ENCODE measurements around the gene STXBP1. TPM values are rescaled to one million over a fixed set of nuclear protein-coding genes. Genes with fewer than 3 reads are reported as not detected.

Gene STXBP1
- total and polyA plus RNA-seq, 2 of the 13 experiments (the other 11 are each of a cell fraction or from before 2014, with no cell fraction given): 2.9 TPM

DNA sequence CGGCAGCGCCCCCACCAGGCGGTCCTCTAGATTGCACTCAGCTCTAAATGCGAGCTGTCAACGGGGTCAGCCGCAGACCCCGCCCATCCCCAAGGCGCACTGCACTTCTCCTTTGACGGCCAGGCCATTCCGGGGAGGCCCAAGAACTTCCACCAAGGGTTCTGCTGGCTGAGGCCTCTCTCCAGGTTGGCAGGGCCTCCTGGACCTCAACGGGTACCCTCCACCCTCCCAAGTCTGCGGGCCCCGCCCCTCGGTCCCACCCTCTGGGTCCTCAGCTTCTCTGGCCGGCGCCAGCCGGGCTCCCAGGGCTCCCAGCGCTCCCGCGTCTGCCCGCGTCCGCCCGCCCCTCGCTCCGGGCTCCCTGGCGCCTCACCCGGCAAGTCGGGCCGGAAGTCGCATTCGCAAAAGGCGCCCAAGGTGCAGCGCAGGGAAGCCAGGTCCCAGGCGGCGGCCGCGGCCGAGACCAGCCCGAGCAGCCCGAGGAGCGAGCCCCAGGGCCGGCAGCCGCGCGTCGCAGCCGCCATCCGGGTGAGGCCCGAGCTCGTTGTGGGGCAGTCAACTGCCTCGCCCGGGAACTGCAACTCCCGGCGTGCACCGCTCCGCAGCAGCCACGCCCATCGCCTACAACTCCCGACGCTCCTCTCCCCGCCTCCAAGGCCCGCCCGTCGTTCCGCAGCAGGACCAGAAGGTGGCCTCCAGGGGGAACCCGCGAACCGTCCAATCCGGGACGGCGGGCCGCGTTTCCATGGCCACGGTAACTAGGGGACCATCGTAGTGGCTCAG lies 122.9 kb downstream of the STXBP1 start, which contains the start of gene TOR2A (continued):
- TF ChIP-seq, protein P1, sequence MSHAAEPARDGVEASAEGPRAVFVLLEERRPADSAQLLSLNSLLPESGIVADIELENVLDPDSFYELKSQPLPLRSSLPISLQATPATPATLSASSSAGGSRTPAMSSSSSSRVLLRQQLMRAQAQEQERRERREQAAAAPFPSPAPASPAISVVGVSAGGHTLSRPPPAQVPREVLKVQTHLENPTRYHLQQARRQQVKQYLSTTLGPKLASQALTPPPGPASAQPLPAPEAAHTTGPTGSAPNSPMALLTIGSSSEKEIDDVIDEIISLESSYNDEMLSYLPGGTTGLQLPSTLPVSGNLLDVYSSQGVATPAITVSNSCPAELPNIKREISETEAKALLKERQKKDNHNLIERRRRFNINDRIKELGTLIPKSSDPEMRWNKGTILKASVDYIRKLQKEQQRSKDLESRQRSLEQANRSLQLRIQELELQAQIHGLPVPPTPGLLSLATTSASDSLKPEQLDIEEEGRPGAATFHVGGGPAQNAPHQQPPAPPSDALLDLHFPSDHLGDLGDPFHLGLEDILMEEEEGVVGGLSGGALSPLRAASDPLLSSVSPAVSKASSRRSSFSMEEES (CRISPR knock-in tag; IDR thresholded peaks at IDR 0.05): peak; percentile 32; the same call in 1 of the 2 replicates
- no peak for TF ChIP-seq ZNF460 (CRISPR knock-in tag; IDR thresholded peaks at IDR 0.05; ENCODE audit: borderline replicate concordance)
- TF ChIP-seq PAF1 (CRISPR knock-in tag; IDR thresholded peaks at IDR 0.05): no peak
- no peak for TF ChIP-seq ZNF646 (CRISPR knock-in tag; IDR thresholded peaks at IDR 0.05)
- TF ChIP-seq ZFY (CRISPR knock-in tag; IDR thresholded peaks at IDR 0.05): peak; percentile 98
- no peak for TF ChIP-seq CHCHD3 (CRISPR knock-in tag; IDR thresholded peaks at IDR 0.05)
- no peak for TF ChIP-seq ZNF672 (CRISPR knock-in tag; IDR thresholded peaks at IDR 0.05)
- TF ChIP-seq RNF2 (conservative IDR thresholded peaks at IDR 0.05; ENCODE audit: low read depth): peak; percentile 12; the same call in 1 of the 2 replicates
- TF ChIP-seq MEIS2 (CRISPR knock-in tag; IDR thresholded peaks at IDR 0.05): peak; percentile 72
- TF ChIP-seq PITX1 (CRISPR knock-in tag; IDR thresholded peaks at IDR 0.05): no peak
- no peak for TF ChIP-seq MAF1 (CRISPR knock-in tag; IDR thresholded peaks at IDR 0.05; ENCODE audit: borderline replicate concordance)
- no peak for TF ChIP-seq ATF7 (IDR thresholded peaks at IDR 0.05)
- TF ChIP-seq ATF7 (CRISPR knock-in tag; IDR thresholded peaks at IDR 0.05): peak; percentile 70; the same call in 1 of the 2 replicates
- TF ChIP-seq ZC3H4 (CRISPR knock-in tag; IDR thresholded peaks at IDR 0.05; ENCODE audit: borderline replicate concordance): no peak

All from HepG2 (cell line).